Neural progenitor cell (in vitro differentiated cells): ENCODE measurements around the gene SCAANT1. TPM values are rescaled to one million over a fixed set of nuclear protein-coding genes. Genes with fewer than 3 reads are reported as not detected.

Source experiments
- DNase-seq: peaks from one replicate; pipeline ENCODE4 v3.0.0-alpha.2; 2016; ENCODE audit warnings: low spot score
- H2AFZ ChIP-seq: fragments of 200-600 bp; sonication (generic); replicated peaks from 2 replicates; pipeline ENCODE4 v1.6.1; 2016; ENCODE audit warnings: antibody characterized with exemption
- H3F3A ChIP-seq: fragments of 200-600 bp; sonication (generic); 2 replicates; pipeline ENCODE4 v1.6.1; 2016; ENCODE audit warnings: antibody characterized with exemption, low read depth
- H3K27ac ChIP-seq: fragments of 200-600 bp; sonication (generic); 2 replicates; pipeline ENCODE4 v1.5.1; 2016; ENCODE audit warnings: mild to moderate bottlenecking
- H3K27me3 ChIP-seq: fragments of 200-600 bp; sonication (generic); 2 replicates; pipeline ENCODE4 v1.6.1; 2016; ENCODE audit warnings: mild to moderate bottlenecking, moderate library complexity
- H3K36me3 ChIP-seq: fragments of 200-600 bp; sonication (generic); 2 replicates; pipeline ENCODE4 v1.5.1; 2016
- H3K4me1 ChIP-seq: fragments of 200-600 bp; sonication (generic); 2 replicates; pipeline ENCODE4 v1.6.1; 2016; ENCODE audit warnings: mixed run types
- H3K4me2 ChIP-seq: fragments of 200-600 bp; sonication (generic); 2 replicates; pipeline ENCODE4 v1.6.1; 2016
- H3K4me3 ChIP-seq: fragments of 200-600 bp; sonication (generic); 2 replicates; pipeline ENCODE4 v1.5.1; 2016
- H3K79me2 ChIP-seq: fragments of 200-600 bp; sonication (generic); 2 replicates; pipeline ENCODE4 v1.6.1; 2016; ENCODE audit warnings: low read depth
- H3K9ac ChIP-seq: fragments of 200-600 bp; sonication (generic); 2 replicates; pipeline ENCODE4 v1.6.1; 2016
- H3K9me3 ChIP-seq: fragments of 200-600 bp; sonication (generic); 2 replicates; pipeline ENCODE4 v1.5.1; 2016; ENCODE audit warnings: low read depth
- H4K20me1 ChIP-seq: fragments of 200-600 bp; sonication (generic); 2 replicates; pipeline ENCODE4 v1.6.1; 2016; ENCODE audit warnings: low read depth
- H3K27ac Mint-ChIP-seq: 3 replicates; pipeline ENCODE4 v1.8.0; 2021; ENCODE audit warnings: mixed read lengths
- H3K27me3 Mint-ChIP-seq: 2 replicates; pipeline ENCODE4 v1.8.0; 2022; ENCODE audit warnings: low read depth, mild to moderate bottlenecking, inconsistent platforms, moderate library complexity, mixed read lengths; ENCODE audit not compliant: insufficient read depth
- H3K36me3 Mint-ChIP-seq: 3 replicates; pipeline ENCODE4 v1.8.0; 2021; ENCODE audit warnings: mixed read lengths
- H3K4me1 Mint-ChIP-seq: 3 replicates; pipeline ENCODE4 v1.8.0; 2021; ENCODE audit warnings: mixed read lengths
- H3K4me3 Mint-ChIP-seq: 3 replicates; pipeline ENCODE4 v1.8.0; 2021; ENCODE audit warnings: mild to moderate bottlenecking, moderate library complexity, mixed read lengths
- H3K9me3 Mint-ChIP-seq: 3 replicates; pipeline ENCODE4 v1.8.0; 2020; ENCODE audit warnings: mixed read lengths
- EZH2 ChIP-seq: fragments of 200-600 bp; sonication (generic); IDR thresholded peaks from 2 replicates; pipeline ENCODE4 v1.6.1; 2017; ENCODE audit warnings: antibody characterized with exemption, mild to moderate bottlenecking, moderate library complexity
- EZH2phosphoT487 ChIP-seq: fragments of 200-600 bp; sonication (generic); IDR thresholded peaks from 2 replicates; pipeline ENCODE4 v1.6.1; 2017; ENCODE audit warnings: antibody characterized with exemption
- total RNA-seq: library from RNA; depleted of rRNA; stranded (reverse); fragments of >200 nt; gene quantifications from 2 replicates; pipeline ENCODE4 v1.2.3, GENCODE V29; 2015; ENCODE audit warnings: low replicate concordance
- TF ChIP-seq, protein P1 (sequence below): fragments of 200-600 bp; sonication (generic); IDR thresholded peaks from 2 replicates; pipeline ENCODE4 v1.5.1; 2017; ENCODE audit warnings: antibody characterized with exemption, mild to moderate bottlenecking

The SCAANT1 gene
- total RNA-seq, 1 donor from 2014 or later = not detected

DNA sequence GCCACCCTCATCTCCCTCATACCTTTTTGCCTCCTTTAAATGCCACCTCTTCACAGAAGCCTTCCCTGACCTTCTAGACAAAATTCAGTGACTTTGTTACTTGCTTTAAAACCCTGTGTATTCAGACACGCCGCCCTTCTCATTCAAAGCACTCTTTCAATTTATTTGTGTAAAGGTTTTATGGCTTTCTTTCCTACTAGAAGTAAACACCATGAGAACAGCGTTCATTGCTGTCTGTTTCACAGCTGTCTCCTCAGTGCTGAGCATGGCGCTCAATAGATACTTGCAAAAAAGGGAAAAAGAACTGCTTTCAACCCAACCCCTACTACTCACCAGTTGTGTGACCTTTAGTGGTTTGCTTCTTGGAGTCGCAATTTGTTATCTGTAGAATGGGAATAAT is 31.5 kb downstream of the SCAANT1 start:
- H3K9me3 Mint-ChIP-seq = no peaks in the 10 kb centered on the region
- TF ChIP-seq, protein P1, sequence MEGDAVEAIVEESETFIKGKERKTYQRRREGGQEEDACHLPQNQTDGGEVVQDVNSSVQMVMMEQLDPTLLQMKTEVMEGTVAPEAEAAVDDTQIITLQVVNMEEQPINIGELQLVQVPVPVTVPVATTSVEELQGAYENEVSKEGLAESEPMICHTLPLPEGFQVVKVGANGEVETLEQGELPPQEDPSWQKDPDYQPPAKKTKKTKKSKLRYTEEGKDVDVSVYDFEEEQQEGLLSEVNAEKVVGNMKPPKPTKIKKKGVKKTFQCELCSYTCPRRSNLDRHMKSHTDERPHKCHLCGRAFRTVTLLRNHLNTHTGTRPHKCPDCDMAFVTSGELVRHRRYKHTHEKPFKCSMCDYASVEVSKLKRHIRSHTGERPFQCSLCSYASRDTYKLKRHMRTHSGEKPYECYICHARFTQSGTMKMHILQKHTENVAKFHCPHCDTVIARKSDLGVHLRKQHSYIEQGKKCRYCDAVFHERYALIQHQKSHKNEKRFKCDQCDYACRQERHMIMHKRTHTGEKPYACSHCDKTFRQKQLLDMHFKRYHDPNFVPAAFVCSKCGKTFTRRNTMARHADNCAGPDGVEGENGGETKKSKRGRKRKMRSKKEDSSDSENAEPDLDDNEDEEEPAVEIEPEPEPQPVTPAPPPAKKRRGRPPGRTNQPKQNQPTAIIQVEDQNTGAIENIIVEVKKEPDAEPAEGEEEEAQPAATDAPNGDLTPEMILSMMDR = no peak
- TF ChIP-seq EZH2 (no peak), EZH2phosphoT487 (no peak)

DNA sequence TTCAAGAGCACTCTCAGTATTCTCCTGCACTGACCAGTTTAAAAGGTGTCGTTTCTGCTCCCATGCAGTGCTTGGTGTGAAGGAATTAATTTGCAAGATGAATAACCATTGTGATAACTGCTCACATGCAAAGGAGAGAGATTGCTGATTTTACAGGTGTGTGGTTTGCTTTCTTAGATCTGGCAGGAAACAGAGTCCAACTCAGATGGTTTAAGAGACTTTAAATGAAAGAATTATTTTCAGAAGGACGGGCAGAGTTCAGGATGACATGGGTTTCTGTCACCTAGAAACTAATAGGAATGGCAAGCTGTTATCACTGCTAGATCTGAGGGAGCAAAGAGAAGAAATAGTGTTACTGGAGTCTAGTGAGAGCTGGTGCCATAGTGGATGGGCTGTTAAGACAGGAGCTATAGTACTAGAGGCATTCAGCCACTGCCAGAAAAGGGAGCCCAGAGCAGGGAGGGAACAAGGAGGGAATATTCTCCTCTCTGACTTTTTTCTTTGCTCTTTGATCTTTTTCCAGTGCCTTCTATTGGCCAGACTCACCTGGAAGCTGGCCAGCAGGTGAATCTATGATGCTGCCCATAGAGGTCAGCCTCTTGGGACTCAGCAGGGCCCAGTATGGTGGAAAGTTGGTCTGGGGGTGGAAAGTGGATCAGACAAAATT is 33.7 kb downstream of the SCAANT1 start:
- Histone ChIP-seq H3K4me1 (peaks cover 20% of the 10 kb centered on the region), H3K27ac (no peak overlapping the region), H3K9ac (peak overlapping the region; percentile 12), H3F3A (no peaks in the 10 kb centered on the region), H2AFZ (no peak overlapping the region), H3K4me2 (no peak overlapping the region), H4K20me1 (peaks cover 79% of the 10 kb centered on the region), H3K9me3 (no peaks in the 10 kb centered on the region), H3K36me3 (no peaks in the 10 kb centered on the region), H3K79me2 (peaks cover 97% of the 10 kb centered on the region), H3K4me3 (no peak overlapping the region), H3K27me3 (no peaks in the 10 kb centered on the region)
- peaks cover 5% of the 10 kb centered on the region for H3K36me3 Mint-ChIP-seq
- peaks cover 37% of the 10 kb centered on the region for H3K4me1 Mint-ChIP-seq
- no peaks in the 10 kb centered on the region for H3K9me3 Mint-ChIP-seq
- no peak overlapping the region for H3K4me3 Mint-ChIP-seq
- DNase-seq = no peak
- H3K27ac Mint-ChIP-seq = no peak overlapping the region
- H3K27me3 Mint-ChIP-seq = no peaks in the 10 kb centered on the region
- no peak for TF ChIP-seq EZH2phosphoT487
- TF ChIP-seq EZH2 = no peak
- TF ChIP-seq, protein P1 = no peak

More for the DNA sequence above, 31.5 kb downstream of the SCAANT1 start:
- H3K9me3 ChIP-seq = no peaks in the 10 kb centered on the region
- H3K4me3 ChIP-seq = no peak overlapping the region
- H3K4me3 Mint-ChIP-seq = no peak overlapping the region
- DNase-seq = no peak
- H3K27ac Mint-ChIP-seq = no peak overlapping the region
- no peaks in the 10 kb centered on the region for H3K27me3 Mint-ChIP-seq
- H2AFZ ChIP-seq = no peak overlapping the region
- H3K36me3 ChIP-seq = no peaks in the 10 kb centered on the region
- no peaks in the 10 kb centered on the region for H3K36me3 Mint-ChIP-seq
- H3K4me1 ChIP-seq = peaks cover 20% of the 10 kb centered on the region
- peaks cover 69% of the 10 kb centered on the region for H4K20me1 ChIP-seq
- H3F3A ChIP-seq = no peaks in the 10 kb centered on the region
- no peak overlapping the region for H3K9ac ChIP-seq
- H3K79me2 ChIP-seq = peaks cover 84% of the 10 kb centered on the region
- no peak overlapping the region for H3K4me2 ChIP-seq
- no peaks in the 10 kb centered on the region for H3K27me3 ChIP-seq
- no peak overlapping the region for H3K27ac ChIP-seq
- H3K4me1 Mint-ChIP-seq = peaks cover 32% of the 10 kb centered on the region

DNA sequence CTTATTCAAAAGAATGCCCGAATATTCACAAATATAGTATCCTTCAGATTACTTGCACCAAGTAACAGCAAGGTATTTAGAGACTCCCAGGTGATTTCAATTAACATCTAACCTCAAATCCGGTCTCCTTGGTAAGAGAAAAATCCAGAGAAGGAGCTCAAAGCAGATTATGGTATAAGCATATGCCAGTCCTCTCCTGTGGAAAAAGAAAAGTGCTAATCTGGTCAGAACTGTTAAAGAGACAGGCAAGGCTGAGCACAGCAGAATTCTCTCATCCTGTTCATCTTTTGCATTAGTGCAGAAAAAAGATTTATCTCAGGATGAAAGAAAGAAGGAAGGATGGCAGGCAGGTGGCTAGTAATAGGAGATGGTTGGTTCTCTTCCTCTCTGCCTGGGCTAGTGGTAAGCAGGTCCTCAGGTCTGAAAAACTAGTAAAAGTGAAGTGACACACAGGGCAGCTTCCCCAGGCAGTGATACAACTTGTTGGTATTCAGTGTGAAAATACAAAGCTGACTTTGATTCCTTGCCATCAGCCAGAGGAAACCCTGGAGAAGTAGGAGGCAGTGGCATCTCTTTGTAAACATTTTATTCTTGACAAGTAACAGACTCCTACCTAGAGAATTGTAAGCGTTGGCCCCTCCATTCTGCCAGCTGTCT is 34.3 kb downstream of the SCAANT1 start:
- DNase-seq = no peak
- Mint-ChIP-seq H3K27ac (no peak overlapping the region), H3K27me3 (no peaks in the 10 kb centered on the region), H3K4me1 (peaks cover 37% of the 10 kb centered on the region), H3K36me3 (peaks cover 5% of the 10 kb centered on the region), H3K4me3 (no peak overlapping the region), H3K9me3 (no peaks in the 10 kb centered on the region)
- Histone ChIP-seq H3K9me3 (no peaks in the 10 kb centered on the region), H3K79me2 (peaks cover 97% of the 10 kb centered on the region), H3K4me3 (no peak overlapping the region), H3K4me2 (no peak overlapping the region), H3F3A (no peaks in the 10 kb centered on the region), H3K9ac (peak overlapping the region; percentile 12), H4K20me1 (peaks cover 79% of the 10 kb centered on the region), H3K4me1 (peaks cover 20% of the 10 kb centered on the region), H2AFZ (no peak overlapping the region), H3K36me3 (no peaks in the 10 kb centered on the region), H3K27me3 (no peaks in the 10 kb centered on the region), H3K27ac (no peak overlapping the region)
- TF ChIP-seq, protein P1 = no peak
- TF ChIP-seq EZH2 (no peak), EZH2phosphoT487 (no peak)
